Measurements from ENCODE around the gene ASTE1.
"Not testable (repeated sequence)": the region's sequence is repeated elsewhere in the genome, so short reads cannot be mapped to it uniquely, and the experiment has no call there.

Gene ASTE1, protein sequence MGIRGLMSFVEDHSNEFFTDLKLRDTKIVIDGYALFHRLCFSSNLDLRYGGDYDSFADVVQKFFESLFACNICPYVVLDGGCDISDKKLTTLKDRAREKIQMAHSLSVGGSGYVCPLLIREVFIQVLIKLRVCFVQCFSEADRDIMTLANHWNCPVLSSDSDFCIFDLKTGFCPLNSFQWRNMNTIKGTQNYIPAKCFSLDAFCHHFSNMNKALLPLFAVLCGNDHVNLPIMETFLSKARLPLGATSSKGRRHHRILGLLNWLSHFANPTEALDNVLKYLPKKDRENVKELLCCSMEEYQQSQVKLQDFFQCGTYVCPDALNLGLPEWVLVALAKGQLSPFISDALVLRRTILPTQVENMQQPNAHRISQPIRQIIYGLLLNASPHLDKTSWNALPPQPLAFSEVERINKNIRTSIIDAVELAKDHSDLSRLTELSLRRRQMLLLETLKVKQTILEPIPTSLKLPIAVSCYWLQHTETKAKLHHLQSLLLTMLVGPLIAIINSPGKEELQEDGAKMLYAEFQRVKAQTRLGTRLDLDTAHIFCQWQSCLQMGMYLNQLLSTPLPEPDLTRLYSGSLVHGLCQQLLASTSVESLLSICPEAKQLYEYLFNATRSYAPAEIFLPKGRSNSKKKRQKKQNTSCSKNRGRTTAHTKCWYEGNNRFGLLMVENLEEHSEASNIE

GRCh38 chr3:131026321-131027151 is at the start of gene ASTE1, which contains the start of gene NEK11:
ASTE1 (minus strand) TSS chr3:131026825; CDS start chr3:131025306, 1,519 bp downstream.
NEK11 (plus strand) TSS chr3:131026877; CDS start chr3:131029709, 2,832 bp downstream.
- peak; percentile 87 for DNase-seq (ENCODE audit: low read depth)

- no peak for DNase-seq (ENCODE audit: low read depth)
These were observed 49.2 kb upstream of the ASTE1 start for GRCh38 chr3:131075632-131076328.

GRCh38 chr3:131072845-131073244 is 46.2 kb upstream of the ASTE1 start:
- no peak for DNase-seq (ENCODE audit: low read depth)

- no peak for DNase-seq (ENCODE audit: low read depth)
These were observed 45.5 kb upstream of the ASTE1 start for GRCh38 chr3:131072099-131072559.

DNA sequence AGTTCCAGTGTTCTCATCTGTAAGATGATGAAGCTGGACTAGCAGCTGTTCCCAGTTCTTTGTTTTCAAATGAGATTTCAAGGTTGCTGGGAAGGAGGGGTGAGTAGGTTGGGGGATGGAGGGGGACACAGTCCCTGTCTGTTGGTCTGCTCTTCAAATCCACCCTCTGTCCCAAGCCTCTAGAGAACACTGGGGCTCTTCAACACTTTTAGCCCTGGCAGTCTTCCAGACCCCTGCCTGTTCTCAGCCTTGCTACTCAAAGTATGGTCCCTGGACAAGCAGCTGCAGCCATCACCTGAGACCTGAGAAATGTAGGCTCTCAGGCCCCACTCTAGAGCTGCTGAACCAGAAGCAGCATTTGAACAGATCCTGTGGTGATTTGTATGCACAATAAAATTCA is 41.4 kb upstream of the ASTE1 start:
- DNase-seq (ENCODE audit: low read depth) = no peak

DNA sequence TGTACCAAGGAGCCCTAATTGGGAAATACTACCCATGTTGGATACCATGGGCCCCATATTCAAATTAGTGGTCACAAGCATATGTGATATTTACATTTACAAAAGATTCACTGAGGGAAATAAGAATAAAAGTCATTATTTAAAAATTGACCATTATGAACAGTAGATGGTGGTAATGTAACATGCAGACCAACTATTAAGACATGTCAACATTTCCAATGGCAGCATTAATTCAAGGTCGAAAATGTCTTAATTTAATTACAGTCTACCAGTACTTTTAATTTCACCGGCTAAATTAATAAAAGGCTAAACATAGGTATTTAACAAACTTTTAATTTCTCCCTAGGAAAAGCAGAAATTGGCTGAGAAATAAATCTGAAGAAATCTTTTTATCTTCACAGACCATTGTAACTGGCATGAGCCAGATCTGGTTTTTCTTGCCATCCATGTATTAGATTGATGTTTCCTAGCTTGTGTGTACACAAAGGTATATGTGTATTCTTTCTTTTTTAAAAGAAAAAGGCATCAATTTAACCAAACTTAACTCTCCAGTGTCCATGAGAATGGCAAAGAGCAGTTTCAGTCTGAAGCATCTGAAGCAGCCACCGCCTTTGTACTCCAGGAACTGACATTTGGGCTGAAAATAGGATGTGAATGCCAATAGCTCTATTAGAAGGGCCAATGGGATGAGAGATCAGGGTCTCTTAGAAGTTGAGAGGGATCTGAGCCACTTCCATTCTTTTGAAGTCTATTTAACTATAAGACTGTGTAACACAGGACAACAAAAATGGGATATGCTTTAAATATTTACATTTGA is 26.6 kb upstream of the ASTE1 start:
- no peak for DNase-seq (ENCODE audit: low read depth)

GRCh38 chr3:131050001-131050400 is 23.4 kb upstream of the ASTE1 start:
- no peak for DNase-seq (ENCODE audit: low read depth)

DNA sequence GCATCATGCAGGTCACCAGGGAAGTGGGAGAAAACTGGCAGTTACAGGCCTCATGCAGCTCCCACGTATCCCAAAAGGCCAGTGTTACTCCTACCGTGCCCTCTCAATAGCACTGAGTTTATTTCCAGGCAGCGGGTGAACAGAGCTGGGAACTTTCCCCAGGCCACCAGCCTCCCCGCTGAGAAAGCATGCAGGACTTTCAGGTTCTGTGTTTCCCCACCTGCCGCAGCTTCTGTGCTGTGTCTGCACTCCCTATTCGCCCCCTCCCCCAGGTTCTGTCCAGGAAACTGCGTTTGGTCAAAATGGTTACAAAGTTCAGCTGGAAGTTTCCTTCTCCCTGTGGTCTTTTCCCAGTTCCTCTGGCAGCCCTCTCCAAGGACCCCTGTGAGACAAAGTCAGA is 21.4 kb upstream of the ASTE1 start:
- no peak for DNase-seq (ENCODE audit: low read depth)

DNA sequence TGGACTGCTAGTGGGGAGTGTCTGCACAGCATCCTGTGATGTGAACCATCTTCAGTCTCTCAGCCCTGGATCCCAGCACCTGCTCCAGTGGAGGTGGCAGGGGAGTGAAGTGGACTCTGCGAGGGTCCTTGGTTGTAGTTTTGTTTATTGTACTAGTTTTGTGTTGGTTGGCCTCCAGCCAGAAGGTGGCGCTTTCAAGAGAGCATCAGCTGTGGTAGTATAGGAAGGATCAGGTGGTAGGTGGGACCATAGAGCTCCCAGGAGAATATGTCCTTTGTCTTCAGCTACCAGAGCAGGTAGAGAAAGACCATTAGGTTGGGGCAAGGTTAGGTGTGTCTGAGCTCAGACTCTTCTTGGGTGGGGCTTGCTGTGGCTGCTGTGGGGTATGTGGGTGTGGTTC is 21.0 kb upstream of the ASTE1 start:
- no peak for DNase-seq (ENCODE audit: low read depth)

GRCh38 chr3:131042271-131042985 is 15.8 kb upstream of the ASTE1 start:
- DNase-seq (ENCODE audit: low read depth) = not testable (repeated sequence)

DNA sequence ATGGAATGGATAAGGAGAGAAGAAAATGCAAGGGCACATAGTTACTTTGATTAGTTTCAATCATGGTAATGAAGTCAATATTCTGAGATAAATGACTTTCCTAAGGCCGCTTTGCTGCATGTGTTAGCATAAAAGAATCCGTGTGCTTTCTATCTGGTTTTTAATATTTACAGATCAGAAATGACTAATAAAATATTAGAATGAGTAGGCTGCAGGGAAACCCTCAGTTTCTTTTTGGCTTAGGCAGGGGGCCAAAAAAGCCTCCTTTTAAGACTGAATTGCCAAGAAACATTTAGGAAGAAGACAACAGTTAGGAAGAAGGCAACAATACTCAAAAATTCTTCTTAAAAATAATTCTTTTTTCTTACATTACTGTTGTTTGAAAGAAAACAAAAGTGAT is 11.7 kb upstream of the ASTE1 start:
- no peak for DNase-seq (ENCODE audit: low read depth)

GRCh38 chr3:131036986-131037385 is 10.4 kb upstream of the ASTE1 start:
- no peak for DNase-seq (ENCODE audit: low read depth)

DNA sequence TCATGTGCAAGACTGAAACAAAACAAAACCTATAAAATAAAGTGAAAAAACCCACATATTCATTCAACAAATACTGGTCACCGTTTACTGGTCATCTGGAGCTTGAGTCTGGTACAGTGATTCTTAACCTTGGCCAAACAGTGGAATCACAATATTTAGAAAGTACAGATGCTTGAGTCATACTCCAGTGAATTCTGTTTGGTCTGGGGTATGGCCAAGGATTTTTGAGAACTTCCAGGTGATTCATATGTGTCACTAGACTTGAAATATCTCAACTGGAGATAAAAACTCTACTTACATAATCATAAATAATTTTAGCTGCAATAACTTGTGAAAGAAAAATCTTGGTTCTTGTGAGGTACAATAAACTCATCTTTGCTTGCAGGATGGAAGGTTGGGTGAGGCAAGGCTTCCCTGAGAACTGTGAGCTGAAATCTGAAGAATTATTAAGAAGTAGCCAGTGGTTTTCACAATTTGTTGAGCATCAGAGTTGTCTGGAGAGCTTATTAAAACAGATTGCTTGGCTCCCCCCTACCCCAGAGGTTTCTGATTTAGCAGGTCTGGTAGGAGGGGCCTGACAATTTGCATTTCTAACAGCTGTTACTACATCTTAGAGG is 9.7 kb upstream of the ASTE1 start:
- no peak for DNase-seq (ENCODE audit: low read depth)

- DNase-seq (ENCODE audit: low read depth) = no peak
These were observed 7.0 kb upstream of the ASTE1 start for GRCh38 chr3:131033480-131034080.

GRCh38 chr3:131031660-131032059 is 5.0 kb upstream of the ASTE1 start:
- no peak for DNase-seq (ENCODE audit: low read depth)

GRCh38 chr3:131028844-131029243 is 2.2 kb upstream of the ASTE1 start:
- DNase-seq (ENCODE audit: low read depth) = no peak

- DNase-seq (ENCODE audit: low read depth) = no peak
These were observed 1.1 kb downstream of the ASTE1 start for GRCh38 chr3:131025539-131025938.

DNA sequence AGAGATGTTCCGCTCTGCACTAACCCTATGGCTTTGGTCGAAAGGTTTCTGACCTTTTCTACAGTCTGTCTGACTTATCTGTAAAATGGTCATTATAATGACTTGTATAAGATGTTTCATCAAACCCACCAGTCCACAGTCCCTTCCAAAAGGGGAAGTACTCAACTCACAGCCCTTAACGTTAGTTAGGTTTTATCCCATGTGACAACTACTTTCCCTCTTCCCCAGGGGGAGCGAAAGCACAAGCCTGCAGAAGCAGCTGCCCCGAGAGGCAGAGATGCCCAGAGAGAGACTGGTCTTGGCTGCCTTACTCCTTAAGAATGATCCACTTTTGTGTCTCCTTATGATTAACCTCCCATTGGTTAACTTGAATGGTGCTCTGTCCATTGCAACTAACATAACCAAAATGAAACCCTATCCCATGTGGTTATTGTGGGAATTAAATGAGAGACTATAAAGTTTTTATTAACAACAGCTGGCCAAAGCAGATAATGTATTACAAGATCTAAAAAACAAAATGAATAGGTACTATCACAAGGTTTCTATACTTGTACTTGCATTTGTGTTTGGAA is 6.4 kb downstream of the ASTE1 start:
- DNase-seq (ENCODE audit: low read depth) = no peak

DNA sequence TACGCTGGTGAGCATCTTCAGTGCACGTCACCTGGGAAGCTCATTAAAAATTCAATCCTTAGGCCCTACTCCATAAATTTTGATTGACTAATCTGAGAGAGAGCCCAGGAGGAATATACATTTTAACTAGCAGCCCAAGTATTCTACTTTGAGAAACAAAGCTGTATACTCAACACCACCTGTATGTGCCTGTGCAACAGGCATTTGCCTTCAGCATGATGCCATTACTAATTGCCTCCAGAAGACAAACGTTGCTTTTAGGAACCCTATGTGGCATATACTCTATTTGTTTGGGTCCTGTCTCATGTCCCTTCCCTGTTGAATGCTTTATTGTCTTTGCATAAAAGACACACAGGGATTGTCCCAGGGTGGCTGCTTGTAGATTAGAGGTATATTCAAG is 7.7 kb downstream of the ASTE1 start:
- DNase-seq (ENCODE audit: low read depth) = no peak
